ENCODE results near the gene TIMP2. TPM values are rescaled to one million over a fixed set of nuclear protein-coding genes. Genes with fewer than 3 reads are reported as not detected.

The TIMP2 gene
- total and polyA plus RNA-seq, 8 donors: 22.2 to 128 (median 51.0) TPM

GRCh38 chr17:78918979-78919378 lies 6.2 kb downstream of the TIMP2 start:
- Histone ChIP-seq H3K4me1 (peaks cover 23 to 57% (median 25%) of the 10 kb centered on the region in 3 donors), H3K27ac (peak overlapping the region in 3 of 4 donors; percentile 8 to 41 (median 41)), H3K4me3 (no peak overlapping the region), H3K36me3 (no peaks in the 10 kb centered on the region), H3K27me3 (no peaks in the 10 kb centered on the region), H3K9me3 (no peaks in the 10 kb centered on the region)
- intact Hi-C loops (cut with DNase I): no loop called here
- FAIRE-seq: no peak
- ATAC-seq: no peak
- WGBS, 2 donors: 80 to 85% methylated on average over 14 of the region's 14 CpGs
- DNase-seq: no peak
- TF ChIP-seq CTCF (IDR thresholded peaks at IDR 0.05): no peak

- DNase-seq: no peak
- Histone ChIP-seq H3K36me3 (no peaks in the 10 kb centered on the region), H3K27ac (peak overlapping the region in 1 of 4 donors; percentile 3), H3K4me1 (peaks cover 24 to 49% (median 25%) of the 10 kb centered on the region in 3 donors), H3K27me3 (no peaks in the 10 kb centered on the region), H3K9me3 (no peaks in the 10 kb centered on the region), H3K4me3 (no peak overlapping the region)
- 82 to 84% methylated on average over 21 of the region's 21 CpGs for WGBS, 2 donors
- intact Hi-C loops (cut with DNase I): no loop called here
- TF ChIP-seq CTCF (IDR thresholded peaks at IDR 0.05): no peak
- no peak for ATAC-seq
- no peak for FAIRE-seq
These were observed 7.5 kb downstream of the TIMP2 start for GRCh38 chr17:78917451-78918275.

GRCh38 chr17:78915872-78916632 lies 9.1 kb downstream of the TIMP2 start:
- intact Hi-C loops (cut with DNase I): no loop called here
- H3K9me3 ChIP-seq: no peaks in the 10 kb centered on the region
- no peak for TF ChIP-seq CTCF (IDR thresholded peaks at IDR 0.05)
- no peak overlapping the region for H3K4me3 ChIP-seq
- peaks cover 23 to 45% (median 30%) of the 10 kb centered on the region in 3 donors for H3K4me1 ChIP-seq
- FAIRE-seq (no peak), ATAC-seq (peak in 3 of 4 donors; percentile 27 to 50 (median 30)), DNase-seq (peak in 1 of 6 donors; percentile 48)
- WGBS, 2 donors: 81 to 82% methylated on average over 17 of the region's 17 CpGs
- H3K27me3 ChIP-seq: no peaks in the 10 kb centered on the region
- H3K27ac ChIP-seq: peak overlapping the region in 3 of 4 donors; percentile 34 to 73 (median 73)
- H3K36me3 ChIP-seq: no peaks in the 10 kb centered on the region

- Histone ChIP-seq H3K4me3 (no peak overlapping the region), H3K27me3 (no peaks in the 10 kb centered on the region), H3K9me3 (no peaks in the 10 kb centered on the region), H3K4me1 (peaks cover 19 to 48% (median 25%) of the 10 kb centered on the region in 3 donors), H3K27ac (peak overlapping the region in 1 of 4 donors; percentile 82), H3K36me3 (no peaks in the 10 kb centered on the region)
- 94 to 97% methylated on average over 15 of the region's 15 CpGs for WGBS, 2 donors
- no peak for ATAC-seq
- TF ChIP-seq CTCF (IDR thresholded peaks at IDR 0.05): no peak
- FAIRE-seq: no peak
- DNase-seq: no peak
- intact Hi-C loops (cut with DNase I): no loop called here
These were observed 12.1 kb downstream of the TIMP2 start for GRCh38 chr17:78913115-78913514.
